Measurements from ENCODE around the gene FCHO1.

Gene FCHO1

DNA sequence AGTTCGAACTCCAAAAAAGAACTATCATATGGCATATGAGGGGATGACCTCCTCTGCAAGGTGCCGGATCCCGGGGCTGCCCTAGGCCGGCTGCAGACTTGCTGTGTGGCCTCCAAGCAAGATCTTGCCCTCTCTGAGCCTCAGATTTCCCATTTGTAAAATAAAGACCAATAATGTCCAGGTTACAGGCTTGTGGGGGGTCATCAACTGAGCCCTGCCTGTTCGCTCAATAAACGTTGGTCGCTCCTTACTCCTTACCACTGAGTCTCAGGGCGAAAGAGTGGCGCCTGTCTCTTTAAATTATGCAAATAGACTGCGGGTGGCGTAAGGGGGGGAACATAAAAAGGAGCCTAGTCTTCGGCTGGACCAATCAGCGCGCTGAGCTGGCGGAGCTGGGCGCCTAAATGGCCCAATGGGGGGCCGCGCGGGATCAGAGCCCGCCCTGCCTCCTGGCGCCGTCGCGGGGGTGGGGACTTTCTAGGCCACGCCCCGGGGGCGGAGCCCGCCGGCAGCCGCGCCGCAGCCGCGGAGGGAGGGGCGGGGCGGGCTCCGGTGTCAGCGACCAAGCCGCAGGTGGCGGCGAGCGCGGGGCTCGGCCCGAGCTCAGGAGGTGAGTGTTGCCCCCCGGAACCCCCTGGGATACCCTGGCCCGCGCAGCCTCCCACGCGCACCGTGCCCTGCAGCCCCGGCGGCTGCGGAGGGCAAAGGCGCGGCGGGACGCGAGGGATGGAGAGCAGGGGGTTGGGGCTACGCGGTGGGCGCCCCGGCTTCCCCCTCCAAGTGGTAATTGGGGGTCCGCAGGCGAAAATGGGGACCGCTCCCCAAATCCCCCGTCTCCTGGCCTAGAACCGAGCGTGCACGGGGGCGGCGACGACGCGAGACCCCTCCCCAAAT lies 3.8 kb upstream of the FCHO1 start:
- Histone ChIP-seq H3K79me2 (ENCODE audit: insufficient read depth, low read depth) (peaks cover 11% of the 10 kb centered on the region; the same call in 1 of the 2 replicates), H4K20me1 (ENCODE audit: insufficient read depth) (no peaks in the 10 kb centered on the region), H3K9ac (no peak overlapping the region; the same call in 1 of the 2 replicates), H2AFZ (ENCODE audit: low read depth) (peak overlapping the region; percentile 53), H3K36me3 (ENCODE audit: insufficient read depth) (no peaks in the 10 kb centered on the region), H3K27ac (no peak overlapping the region), H3K4me3 (IDR thresholded peaks at IDR 0.05; ENCODE audit: insufficient read depth, low read depth, low read length) (no peak overlapping the region), H3K4me1 (ENCODE audit: low read depth, poor library complexity, severe bottlenecking) (peaks cover 30% of the 10 kb centered on the region), H3K4me2 (peak overlapping the region; percentile 68), H3K27me3 (ENCODE audit: insufficient read depth, low read depth) (no peaks in the 10 kb centered on the region)
- TF ChIP-seq CTCF (conservative IDR thresholded peaks at IDR 0.05; ENCODE audit: low read depth, low read length), result no peak

GRCh38 chr19:17748884-17749638 lies 2.2 kb upstream of the FCHO1 start:
- Histone ChIP-seq H3K36me3 (ENCODE audit: insufficient read depth) (no peaks in the 10 kb centered on the region), H2AFZ (ENCODE audit: low read depth) (no peak overlapping the region), H3K79me2 (ENCODE audit: insufficient read depth, low read depth) (peaks cover 11% of the 10 kb centered on the region; the same call in 1 of the 2 replicates), H3K4me2 (no peak overlapping the region), H3K27me3 (ENCODE audit: insufficient read depth, low read depth) (no peaks in the 10 kb centered on the region), H3K27ac (no peak overlapping the region), H3K4me1 (ENCODE audit: low read depth, poor library complexity, severe bottlenecking) (peaks cover 39% of the 10 kb centered on the region), H4K20me1 (ENCODE audit: insufficient read depth) (no peaks in the 10 kb centered on the region), H3K9ac (no peak overlapping the region), H3K4me3 (IDR thresholded peaks at IDR 0.05; ENCODE audit: insufficient read depth, low read depth, low read length) (no peak overlapping the region)
- TF ChIP-seq CTCF (conservative IDR thresholded peaks at IDR 0.05; ENCODE audit: low read depth, low read length), result no peak

GRCh38 chr19:17749912-17750317 lies 1.4 kb upstream of the FCHO1 start:
- Histone ChIP-seq H3K36me3 (ENCODE audit: insufficient read depth) (no peaks in the 10 kb centered on the region), H3K27me3 (ENCODE audit: insufficient read depth, low read depth) (no peaks in the 10 kb centered on the region), H3K9ac (peak overlapping the region; percentile 88; the same call in 1 of the 2 replicates), H4K20me1 (ENCODE audit: insufficient read depth) (no peaks in the 10 kb centered on the region), H3K4me3 (IDR thresholded peaks at IDR 0.05; ENCODE audit: insufficient read depth, low read depth, low read length) (no peak overlapping the region), H2AFZ (ENCODE audit: low read depth) (no peak overlapping the region), H3K27ac (no peak overlapping the region), H3K79me2 (ENCODE audit: insufficient read depth, low read depth) (peaks cover 11% of the 10 kb centered on the region; the same call in 1 of the 2 replicates), H3K4me2 (peak overlapping the region; percentile 99), H3K4me1 (ENCODE audit: low read depth, poor library complexity, severe bottlenecking) (peaks cover 48% of the 10 kb centered on the region)
- TF ChIP-seq CTCF (conservative IDR thresholded peaks at IDR 0.05; ENCODE audit: low read depth, low read length), result no peak

DNA sequence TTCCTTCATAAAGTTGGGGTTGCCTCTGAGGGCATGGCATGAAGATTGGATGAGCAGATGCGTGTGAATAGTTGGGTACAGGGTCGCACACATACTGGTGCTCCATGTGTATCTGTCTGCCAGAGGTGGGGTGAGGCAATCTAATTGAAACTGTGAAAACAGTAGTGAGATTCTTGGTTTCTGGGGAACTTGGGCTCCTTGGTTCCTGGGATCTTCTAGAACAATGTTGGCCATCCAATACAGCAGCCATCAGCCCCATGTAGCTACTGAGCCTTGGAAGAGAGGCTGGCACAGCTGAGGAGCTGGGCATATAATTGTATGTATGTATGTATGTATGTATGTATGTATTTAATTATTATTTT lies 616 bp downstream of the FCHO1 start:
- Histone ChIP-seq H3K9ac (peak overlapping the region; percentile 88), H3K27me3 (ENCODE audit: insufficient read depth, low read depth) (no peaks in the 10 kb centered on the region), H3K27ac (peak overlapping the region; percentile 86), H3K4me3 (IDR thresholded peaks at IDR 0.05; ENCODE audit: insufficient read depth, low read depth, low read length) (no peak overlapping the region), H3K79me2 (ENCODE audit: insufficient read depth, low read depth) (peaks cover 11% of the 10 kb centered on the region; the same call in 1 of the 2 replicates), H2AFZ (ENCODE audit: low read depth) (peak overlapping the region; percentile 85), H3K36me3 (ENCODE audit: insufficient read depth) (no peaks in the 10 kb centered on the region), H4K20me1 (ENCODE audit: insufficient read depth) (no peaks in the 10 kb centered on the region), H3K4me1 (ENCODE audit: low read depth, poor library complexity, severe bottlenecking) (peaks cover 49% of the 10 kb centered on the region), H3K4me2 (peak overlapping the region; percentile 99)
- no peak for TF ChIP-seq CTCF (conservative IDR thresholded peaks at IDR 0.05; ENCODE audit: low read depth, low read length)

Measured in KMS-11 (cell line).